Stimulated activated naive CD4-positive, alpha-beta T cell (primary cell): ENCODE data around the gene GMPPA.

Experiments used
- DNase-seq, 6 experiments: peaks; one replicate each; lab custom pipeline; 2025; lab: John Stamatoyannopoulos, UW

The GMPPA gene

DNA sequence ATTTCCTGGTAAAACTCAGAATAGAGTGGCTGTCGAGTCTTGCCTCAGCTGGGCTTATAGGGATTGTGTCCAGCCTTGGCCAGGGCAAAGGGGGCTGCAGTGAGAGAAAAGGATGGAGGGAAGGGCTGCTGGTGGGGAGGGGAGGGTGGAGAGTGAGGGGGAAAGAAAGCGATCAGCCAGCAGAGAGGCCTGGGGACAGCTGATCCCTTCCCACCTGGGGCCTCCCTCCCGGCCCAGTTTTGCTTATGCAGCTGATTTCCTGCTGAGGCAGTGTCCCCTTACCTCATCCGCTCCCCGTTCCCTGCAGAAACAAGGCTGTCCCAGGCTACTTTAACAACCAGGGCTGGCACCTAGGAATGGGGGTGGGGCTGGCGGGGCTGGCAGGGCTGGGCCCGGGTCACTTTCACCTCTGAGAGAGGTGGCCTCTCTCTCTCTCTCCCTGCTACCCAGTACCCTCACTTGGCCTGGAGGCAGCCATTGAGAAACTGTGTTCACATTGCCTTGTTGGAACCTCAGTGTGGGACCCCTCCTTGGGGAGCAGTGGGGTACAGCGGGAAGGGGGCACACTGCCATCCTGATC lies 12.2 kb upstream of the GMPPA start:
- DNase-seq: no peak

DNA sequence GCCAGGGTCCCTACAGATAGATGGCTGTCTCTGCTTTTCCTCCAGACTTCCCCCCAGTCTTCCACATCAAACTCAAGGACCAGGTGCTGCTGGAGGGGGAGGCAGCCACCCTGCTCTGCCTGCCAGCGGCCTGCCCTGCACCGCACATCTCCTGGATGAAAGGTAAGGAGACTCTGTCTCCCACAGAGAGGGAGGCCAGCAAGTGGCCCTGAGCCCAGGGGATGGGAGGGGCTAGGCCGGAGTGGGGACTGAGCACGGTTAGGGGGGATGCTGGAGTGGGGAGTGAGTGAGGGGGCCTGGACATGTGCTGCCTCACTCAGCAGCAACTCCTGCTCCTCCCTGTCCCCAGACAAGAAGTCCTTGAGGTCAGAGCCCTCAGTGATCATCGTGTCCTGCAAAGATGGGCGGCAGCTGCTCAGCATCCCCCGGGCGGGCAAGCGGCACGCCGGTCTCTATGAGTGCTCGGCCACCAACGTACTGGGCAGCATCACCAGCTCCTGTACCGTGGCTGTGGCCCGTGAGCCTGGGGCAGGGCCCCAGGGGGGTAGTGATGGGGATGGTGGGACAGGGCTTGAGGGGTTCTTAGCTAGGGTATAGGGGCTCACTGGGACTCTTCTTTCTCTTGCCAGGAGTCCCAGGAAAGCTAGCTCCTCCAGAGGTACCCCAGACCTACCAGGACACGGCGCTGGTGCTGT lies 10.4 kb upstream of the GMPPA start:
- no peak for DNase-seq

DNA sequence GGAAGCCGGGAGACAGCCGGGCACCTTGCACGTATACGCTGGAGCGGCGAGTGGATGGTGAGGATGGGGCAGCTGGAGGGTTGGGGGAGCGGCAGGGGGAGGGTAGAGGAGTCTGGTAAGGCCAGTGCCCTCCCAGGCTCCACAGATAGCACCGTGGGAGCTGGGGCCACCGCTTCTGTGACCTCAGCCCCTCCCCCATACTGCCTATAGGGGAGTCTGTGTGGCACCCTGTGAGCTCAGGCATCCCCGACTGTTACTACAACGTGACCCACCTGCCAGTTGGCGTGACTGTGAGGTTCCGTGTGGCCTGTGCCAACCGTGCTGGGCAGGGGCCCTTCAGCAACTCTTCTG lies 9.9 kb upstream of the GMPPA start:
- DNase-seq: no peak

DNA sequence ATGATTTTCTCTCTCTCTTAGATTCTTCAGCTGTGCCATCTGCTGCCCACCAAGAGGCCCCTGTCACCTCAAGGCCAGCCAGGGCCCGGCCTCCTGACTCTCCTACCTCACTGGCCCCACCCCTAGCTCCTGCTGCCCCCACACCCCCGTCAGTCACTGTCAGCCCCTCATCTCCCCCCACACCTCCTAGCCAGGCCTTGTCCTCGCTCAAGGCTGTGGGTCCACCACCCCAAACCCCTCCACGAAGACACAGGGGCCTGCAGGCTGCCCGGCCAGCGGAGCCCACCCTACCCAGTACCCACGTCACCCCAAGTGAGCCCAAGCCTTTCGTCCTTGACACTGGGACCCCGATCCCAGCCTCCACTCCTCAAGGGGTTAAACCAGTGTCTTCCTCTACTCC lies 9.4 kb upstream of the GMPPA start:
- no peak for DNase-seq

DNA sequence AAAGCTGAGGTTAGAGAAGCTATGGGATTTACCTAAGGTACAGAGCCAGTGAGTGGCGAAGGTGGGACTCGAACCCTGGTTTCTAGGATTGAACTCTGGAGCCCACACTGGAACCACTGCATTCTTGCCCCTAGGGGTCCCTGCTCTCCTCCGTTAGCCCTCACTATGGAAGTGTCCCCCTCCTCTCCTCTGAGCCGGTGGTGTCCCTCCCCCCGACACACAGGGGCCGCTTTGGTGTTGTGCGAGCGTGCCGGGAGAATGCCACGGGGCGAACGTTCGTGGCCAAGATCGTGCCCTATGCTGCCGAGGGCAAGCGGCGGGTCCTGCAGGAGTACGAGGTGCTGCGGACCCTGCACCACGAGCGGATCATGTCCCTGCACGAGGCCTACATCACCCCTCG lies 8.5 kb upstream of the GMPPA start:
- no peak for DNase-seq

DNA sequence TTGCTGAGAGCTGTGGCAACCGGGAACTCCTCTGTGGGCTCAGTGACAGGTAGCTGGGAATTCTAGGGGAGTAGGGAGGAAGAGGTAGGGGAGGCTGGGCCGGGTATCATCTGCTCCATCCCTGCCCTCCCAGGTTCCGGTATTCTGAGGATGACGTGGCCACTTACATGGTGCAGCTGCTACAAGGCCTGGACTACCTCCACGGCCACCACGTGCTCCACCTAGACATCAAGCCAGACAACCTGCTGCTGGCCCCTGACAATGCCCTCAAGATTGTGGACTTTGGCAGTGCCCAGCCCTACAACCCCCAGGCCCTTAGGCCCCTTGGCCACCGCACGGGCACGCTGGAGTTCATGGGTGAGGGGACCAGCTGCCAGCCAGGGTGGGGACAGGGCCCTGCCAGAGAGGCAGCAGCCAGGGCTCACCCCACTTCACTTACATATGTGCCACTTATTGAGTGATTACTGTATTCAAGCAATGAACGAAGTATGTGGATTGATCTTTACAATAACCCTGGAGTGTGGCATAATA lies 8.0 kb upstream of the GMPPA start:
- no peak for DNase-seq

DNA sequence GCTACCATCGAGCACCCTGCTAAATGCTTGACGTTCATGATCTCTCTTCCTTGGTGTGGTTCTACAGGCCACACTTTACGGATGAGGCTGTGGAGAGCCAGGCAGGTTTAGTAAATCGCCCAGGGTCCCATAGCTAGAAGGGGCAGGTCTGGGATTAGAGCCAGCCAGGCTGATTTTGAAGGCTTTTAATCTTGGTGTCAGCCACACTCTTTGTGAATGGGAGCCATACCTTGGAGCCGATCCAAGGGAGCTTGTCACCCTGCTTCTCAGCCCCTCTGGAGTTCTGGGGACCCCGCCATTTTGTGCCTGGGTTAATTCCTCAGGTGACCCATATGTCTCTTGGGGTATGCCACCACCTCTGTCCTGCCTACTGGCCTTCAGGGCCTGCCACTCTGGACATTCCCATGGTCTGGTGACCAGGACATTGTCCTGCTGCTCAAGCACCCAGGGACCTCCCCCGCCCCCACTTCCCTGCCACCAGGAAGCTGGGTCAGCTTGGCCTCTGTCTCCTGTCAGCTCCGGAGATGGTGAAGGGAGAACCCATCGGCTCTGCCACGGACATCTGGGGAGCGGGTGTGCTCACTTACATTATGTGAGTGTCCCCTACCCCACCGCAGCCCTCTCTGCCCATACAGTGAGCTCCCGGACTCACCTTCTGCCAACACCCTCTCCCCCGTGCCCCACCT lies 7.3 kb upstream of the GMPPA start:
- DNase-seq: no peak

DNA sequence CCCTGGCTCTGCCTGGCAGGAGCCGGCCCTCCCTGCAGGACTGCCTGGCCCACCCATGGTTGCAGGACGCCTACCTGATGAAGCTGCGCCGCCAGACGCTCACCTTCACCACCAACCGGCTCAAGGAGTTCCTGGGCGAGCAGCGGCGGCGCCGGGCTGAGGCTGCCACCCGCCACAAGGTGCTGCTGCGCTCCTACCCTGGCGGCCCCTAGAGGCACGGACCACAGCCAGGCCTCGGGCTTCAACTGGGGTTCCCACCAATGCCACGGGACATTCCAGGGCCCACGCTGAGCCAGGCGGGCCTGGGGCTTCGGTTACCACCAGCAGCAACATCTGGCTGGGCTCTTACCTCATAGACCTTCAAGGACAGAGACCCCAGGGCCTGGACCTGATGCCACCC lies 6.1 kb upstream of the GMPPA start:
- no peak for DNase-seq

DNA sequence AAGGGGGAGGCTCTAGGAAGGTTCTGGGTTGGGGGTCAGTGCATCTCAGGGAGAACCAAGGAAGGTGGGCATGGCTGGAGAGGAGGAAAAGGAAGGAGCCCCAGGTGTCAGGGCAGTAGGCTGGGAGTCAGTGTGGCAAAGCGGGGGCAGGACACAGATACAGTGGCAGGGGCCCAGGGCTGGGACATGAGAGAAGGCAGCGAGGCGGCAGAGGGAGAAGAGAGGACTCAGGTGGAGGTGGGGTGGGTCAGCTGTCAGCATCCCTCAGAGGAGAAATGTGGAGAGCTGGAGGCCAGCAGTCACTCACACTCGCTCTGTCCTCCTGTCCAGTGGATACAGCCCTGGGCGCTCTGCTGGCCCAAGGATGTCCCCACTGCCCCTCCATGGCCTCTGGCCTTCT lies 5.6 kb upstream of the GMPPA start:
- DNase-seq: no peak

DNA sequence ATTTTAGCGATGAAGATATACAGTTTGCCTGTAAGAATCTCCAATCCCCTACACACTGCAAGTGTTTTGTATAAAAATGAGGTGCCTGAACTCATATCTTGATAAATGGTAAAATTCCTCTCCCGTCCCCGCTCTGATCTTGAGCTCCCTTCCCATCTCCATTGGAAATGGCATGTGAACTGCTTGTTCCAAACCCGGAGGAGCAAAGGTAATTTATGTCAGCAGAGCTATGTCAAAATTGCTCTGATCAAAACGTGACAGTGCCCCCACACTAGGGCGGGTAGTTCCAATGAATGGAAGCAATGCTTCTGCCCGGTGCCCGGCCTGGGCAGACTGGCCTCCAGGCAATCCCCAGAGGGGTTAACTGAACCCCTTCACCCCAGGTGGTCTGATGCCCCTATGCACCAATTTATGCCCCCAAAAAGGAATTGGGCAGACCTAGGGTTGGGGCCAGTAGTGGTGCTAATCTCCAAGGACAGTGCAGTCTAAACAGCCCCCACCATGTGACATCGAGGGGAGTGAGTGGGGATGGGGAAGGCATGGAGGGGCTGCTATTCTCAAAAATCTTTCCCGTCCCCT lies 3.6 kb upstream of the GMPPA start:
- no peak for DNase-seq

DNA sequence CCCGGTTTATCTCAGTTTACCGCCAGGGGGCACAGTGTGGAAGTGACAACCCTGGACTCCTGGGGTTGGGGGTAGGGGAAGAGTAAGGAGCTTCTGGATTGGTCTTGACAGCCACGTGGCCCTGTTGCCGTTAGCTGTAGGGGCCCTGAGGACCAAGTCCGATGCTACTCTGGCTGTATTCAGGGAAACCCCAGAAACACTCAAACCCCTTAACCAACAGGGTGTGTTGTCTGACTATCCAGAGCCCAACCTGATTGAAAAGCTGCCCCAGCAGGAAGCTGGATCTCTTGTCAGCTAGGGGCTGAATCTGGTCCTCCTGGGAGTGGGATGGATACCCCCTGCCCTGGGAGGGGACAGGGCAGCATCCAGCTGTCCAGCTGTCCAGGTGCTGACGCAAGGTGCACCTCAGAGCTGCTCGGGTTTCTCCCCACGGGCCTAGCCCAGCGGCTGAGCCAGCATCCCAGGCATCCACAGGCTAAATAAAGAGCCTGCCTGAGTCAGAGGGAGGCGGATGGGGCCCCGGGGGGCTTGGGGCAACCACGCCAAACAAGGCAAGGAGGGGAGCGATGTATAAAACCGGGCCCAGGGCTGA lies 3.1 kb upstream of the GMPPA start:
- peak in 5 of 6 experiments; percentile 16 to 50 (median 34) for DNase-seq

DNA sequence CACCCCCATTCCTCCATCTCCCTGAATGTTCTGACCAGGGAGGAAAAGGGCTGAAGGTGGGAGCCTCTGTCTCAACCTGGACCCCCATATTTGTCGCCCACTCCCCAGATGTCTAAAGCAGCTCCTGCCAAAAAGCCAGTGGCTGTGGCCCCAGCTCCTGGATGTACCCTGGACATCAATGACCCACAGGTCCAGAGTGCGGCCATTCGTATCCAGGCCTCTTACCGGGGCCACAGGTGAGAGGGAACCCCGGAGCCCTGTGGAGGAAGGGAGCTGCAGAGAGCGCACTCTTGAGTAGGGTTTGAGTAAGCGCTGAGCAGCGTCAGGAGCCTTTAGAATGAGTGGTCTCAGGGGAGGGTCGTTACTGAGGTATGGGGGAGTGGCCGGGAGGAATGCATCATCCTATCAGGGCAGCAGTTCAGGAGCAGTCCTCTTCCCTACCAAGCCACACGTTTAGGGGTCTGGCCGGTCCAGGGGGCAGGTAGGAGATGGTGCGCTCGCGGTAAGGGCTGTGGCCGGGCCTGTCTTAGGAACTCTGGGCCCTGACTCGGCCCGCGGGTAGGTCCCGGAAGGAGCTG lies 2.4 kb upstream of the GMPPA start:
- no peak for DNase-seq

DNA sequence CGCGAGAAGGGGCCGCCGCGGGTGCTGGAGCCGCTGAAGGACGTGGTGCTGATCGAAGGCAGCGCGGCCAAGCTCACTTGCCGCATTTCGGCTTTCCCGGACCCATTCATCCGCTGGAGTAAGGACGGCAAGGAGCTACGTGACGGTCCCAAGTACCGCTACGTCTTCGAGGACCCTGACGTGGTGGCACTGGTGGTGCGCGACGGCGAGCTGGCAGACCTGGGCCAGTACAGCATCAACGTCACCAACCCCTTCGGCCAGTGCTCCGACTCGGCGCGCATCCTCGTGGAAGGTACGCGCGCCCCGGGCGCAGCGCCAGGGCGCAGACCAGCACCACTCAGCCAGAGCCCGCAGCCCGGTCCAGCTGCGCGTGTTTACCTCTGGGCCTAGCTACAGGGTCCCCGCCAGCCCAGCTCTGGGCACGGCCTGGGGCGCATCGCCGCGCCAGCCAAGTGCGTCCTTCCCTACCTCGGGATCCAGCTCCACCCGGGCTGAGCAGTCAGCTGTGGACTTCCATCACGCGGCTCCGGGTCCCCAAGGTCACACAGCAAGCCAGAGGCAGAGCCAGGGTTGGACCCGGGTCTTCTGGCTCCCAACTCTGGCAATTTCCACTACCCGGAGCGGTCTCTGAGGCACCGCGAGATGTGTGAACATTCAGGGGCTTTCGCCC lies 1.7 kb upstream of the GMPPA start:
- DNase-seq: peak in 2 of 6 experiments; percentile 8 to 25

DNA sequence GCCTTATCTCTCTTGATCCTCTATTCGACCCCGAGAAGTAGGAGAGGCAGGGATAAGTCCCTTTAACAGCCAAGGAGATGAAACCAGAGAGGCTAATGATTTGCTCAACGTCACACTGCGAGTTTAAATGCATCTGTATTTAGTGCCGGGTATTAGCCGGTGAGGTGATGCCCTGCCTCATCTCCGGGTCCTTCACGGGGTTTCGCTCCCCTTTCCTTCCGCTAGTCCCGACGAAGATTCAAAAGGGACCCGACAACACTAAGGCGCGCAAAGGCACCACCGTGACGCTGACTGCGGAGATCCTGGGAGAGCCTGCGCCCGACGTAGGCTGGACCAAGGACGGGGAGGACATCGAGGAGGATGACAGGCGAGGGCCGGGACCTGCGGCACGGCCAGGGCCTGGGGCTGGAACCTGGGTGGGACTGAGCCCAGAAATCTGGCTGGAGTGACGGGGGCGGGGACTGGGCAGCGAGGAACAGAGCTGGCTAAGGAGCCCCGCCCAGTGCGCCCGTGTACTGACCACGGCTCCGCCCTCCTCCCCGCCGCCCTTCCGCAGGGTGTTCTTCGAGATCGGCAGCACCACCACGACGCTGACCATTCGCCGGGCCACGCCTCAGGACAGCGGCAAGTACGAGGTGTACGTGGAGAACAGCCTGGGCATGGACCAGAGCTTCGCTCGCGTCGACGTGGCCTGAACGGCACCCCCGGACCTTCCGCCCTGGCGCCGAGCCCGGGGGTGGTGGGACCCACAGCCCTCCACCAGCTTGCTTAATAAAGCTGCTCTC lies 1.0 kb upstream of the GMPPA start:
- DNase-seq: peak in 5 of 6 experiments; percentile 8 to 27 (median 15)

DNA sequence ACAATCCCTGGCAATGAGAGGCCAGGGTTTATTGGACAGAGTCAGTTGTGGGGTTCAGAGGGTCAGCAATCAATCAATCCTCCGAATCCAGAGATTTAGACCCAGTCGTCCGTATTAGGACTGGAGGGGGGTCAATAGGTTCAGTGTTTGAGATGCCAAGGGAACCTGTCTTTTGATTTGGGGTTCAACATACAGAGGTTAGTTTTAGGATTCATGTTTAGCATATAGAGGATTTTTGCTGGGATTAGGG lies 292 bp downstream of the GMPPA start:
- no peak for DNase-seq

DNA sequence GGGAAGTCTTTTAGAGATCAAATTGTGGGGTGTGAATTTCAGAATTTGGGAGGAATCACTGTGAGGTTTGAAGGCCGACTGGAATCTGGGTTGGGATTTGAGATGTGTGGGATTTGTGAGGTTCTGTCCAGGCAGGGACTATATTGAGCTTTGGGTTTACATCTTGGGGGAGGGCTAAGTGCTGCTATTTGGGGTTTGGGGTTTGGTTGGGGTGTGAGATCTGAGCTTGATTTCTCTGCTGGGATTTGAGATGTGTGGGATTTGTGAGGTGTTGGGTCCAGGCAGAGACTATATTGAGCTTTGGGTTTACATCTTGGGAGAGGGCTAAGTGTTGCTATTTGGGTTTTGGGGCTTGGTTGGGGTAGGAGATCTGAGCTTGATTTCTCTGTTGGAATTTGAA lies 864 bp downstream of the GMPPA start:
- DNase-seq: no peak

DNA sequence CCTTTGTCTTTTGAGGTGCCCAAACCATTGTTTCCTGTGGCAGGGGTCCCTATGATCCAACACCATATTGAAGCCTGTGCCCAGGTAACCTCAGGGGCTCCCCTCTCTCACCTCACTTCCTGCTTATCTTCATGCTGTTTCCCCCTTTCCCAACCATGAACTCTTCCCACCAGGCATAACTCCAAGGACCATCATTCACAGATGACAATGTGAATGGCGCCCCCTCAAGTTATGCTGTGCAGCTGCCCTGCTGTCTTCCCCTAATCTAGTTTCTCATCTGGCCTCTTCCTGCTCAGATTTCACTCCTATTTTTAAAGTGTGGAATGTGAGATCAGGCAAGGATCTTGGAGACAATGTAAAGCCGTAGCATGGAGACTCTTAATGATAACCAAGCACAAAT lies 1.4 kb downstream of the GMPPA start:
- no peak for DNase-seq

DNA sequence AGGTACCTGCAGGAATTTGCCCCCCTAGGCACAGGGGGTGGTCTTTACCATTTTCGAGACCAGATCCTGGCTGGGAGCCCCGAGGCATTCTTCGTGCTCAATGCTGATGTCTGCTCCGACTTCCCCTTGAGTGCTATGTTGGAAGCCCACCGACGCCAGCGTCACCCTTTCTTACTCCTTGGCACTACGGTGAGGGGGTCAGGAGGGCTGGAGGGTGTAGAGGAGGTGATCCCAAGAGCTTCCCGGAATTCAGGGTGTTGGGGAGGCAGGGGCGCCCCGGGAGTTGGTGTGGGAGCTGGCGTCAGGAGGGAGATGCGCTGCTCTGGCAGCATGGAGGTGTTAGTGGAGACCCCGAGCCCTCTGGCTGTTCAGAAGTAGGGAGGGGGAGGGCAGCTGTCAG lies 3.2 kb downstream of the GMPPA start:
- no peak for DNase-seq

DNA sequence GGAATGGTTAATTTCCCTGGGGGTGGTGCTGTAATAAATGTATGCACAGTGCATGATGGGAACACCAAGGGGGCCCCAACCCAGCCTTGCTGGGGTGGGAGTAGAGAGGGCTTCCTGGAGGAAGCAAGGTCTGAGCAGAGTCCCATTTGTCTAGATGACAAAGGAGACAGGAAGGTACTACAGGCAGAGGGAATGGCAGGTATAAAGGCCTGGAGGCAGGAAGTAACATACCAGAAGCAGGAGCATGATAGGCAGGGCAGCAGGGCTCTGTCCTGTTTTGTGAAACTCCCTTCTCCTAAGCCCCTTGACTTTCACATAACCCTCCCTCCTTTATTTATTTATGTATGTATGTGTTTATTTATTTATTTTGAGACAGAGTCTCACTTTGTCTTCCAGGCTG lies 3.9 kb downstream of the GMPPA start:
- no peak for DNase-seq

DNA sequence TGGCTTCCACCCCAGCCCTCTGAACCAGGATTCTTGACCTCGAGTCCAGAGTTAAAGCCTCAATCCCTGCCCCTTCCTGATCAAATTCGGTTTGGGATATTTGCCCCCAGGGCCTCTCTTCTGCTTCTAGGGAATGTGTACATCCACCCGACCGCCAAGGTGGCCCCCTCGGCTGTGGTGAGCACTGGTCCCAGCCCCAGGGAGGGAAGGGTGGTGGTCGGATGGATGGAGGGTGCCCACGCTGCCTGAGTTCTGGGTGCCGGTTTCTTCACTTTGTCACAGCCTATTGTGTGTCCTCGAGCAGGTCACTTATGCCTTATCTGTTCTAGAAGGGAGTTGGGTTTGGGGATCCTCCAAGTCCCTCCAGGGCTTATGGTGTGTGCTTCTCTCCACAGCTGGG lies 6.9 kb downstream of the GMPPA start:
- no peak for DNase-seq

DNA sequence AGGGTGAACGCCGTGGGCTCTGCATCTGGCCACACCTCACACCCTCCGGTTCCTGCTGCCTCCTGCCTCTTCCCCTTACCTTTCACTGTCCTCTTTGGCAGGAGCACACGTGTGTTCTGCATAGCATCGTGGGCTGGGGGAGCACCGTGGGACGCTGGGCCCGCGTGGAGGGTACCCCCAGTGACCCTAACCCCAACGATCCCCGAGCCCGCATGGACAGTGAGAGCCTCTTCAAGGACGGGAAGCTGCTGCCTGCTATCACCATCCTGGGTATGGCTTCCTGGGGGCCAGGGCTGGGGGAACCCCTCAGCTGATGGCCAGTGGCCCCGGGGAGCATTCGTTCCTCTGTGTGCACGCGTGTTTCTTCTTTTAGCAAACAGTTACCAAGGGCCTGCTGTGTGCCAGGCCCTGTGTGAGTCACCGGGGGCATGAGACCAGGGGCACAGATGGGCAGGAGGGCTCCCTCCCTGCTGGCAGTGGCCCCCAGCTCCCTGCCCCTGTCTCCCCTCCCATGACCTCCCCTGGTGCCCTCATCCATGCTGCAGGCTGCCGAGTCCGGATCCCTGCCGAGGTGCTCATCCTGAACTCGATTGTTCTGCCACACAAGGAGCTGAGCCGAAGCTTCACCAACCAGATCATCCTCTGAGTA lies 7.6 kb downstream of the GMPPA start:
- DNase-seq: no peak
